HepG2 (cell line): ENCODE data around the gene CEBPE. TPM values are rescaled to one million over a fixed set of nuclear protein-coding genes. Genes with fewer than 3 reads are reported as not detected.

Experiments
- ARHGAP35 ChIP-seq: sonication (generic); formaldehyde crosslinking; IDR thresholded peaks from 2 replicates; pipeline ENCODE4 v1.9.0; 2022; ENCODE audit warnings: mild to moderate bottlenecking, inconsistent platforms, moderate library complexity, missing genetic modification reagents, borderline replicate concordance
- DMTF1 ChIP-seq: sonication (generic); formaldehyde crosslinking; IDR thresholded peaks from 2 replicates; pipeline ENCODE4 v1.4.0; 2020; ENCODE audit warnings: mild to moderate bottlenecking, missing genetic modification reagents
- ETV6 ChIP-seq: sonication (generic); formaldehyde crosslinking; conservative IDR thresholded peaks from 2 replicates; pipeline ENCODE4 v1.4.0; 2020; ENCODE audit warnings: missing genetic modification reagents
- FOSL1 ChIP-seq: sonication (generic); formaldehyde crosslinking; IDR thresholded peaks from 2 replicates; pipeline ENCODE4 v1.9.0; 2021; ENCODE audit warnings: missing genetic modification reagents, borderline replicate concordance
- GATAD2A ChIP-seq: IDR thresholded peaks from 2 replicates; pipeline ENCODE4 v1.6.1; 2016
- HMG20B ChIP-seq: conservative IDR thresholded peaks from 2 replicates; pipeline ENCODE4 v1.6.1; 2016; ENCODE audit warnings: missing genetic modification reagents, missing compliant biosample characterization
- HNRNPLL ChIP-seq: fragments of 200-400 bp; formaldehyde crosslinking; IDR thresholded peaks from 2 replicates; pipeline ENCODE4 v1.6.1; 2017; ENCODE audit warnings: mild to moderate bottlenecking, low read depth, low read length; ENCODE audit not compliant: poor library complexity, severe bottlenecking
- HOMEZ ChIP-seq: IDR thresholded peaks from 2 replicates; pipeline ENCODE4 v1.6.1; 2016; ENCODE audit warnings: low read depth
- KLF15 ChIP-seq: sonication (generic); formaldehyde crosslinking; IDR thresholded peaks from 2 replicates; pipeline ENCODE4 v1.8.1; 2023; ENCODE audit warnings: borderline replicate concordance, mild to moderate bottlenecking, inconsistent platforms, missing genetic modification reagents, mixed read lengths
- MLLT10 ChIP-seq: sonication (generic); formaldehyde crosslinking; IDR thresholded peaks from 2 replicates; pipeline ENCODE4 v1.4.0; 2020; ENCODE audit warnings: missing genetic modification reagents
- PHB2 ChIP-seq: fragments of 450-650 bp; IDR thresholded peaks from 2 replicates; pipeline ENCODE4 v1.6.1; 2018; ENCODE audit not compliant: partially characterized antibody
- POLR2AphosphoS5 ChIP-seq: IDR thresholded peaks from 2 replicates; pipeline ENCODE4 v1.6.1; 2012; ENCODE audit warnings: low read depth, low read length
- RBAK ChIP-seq: sonication (generic); formaldehyde crosslinking; IDR thresholded peaks from 2 replicates; pipeline ENCODE4 v1.5.1; 2020; ENCODE audit warnings: mild to moderate bottlenecking, missing genetic modification reagents
- ZEB1 ChIP-seq: IDR thresholded peaks from 2 replicates; pipeline ENCODE4 v1.6.1; 2012; ENCODE audit warnings: mild to moderate bottlenecking, low read depth, inconsistent platforms; ENCODE audit not compliant: insufficient replicate concordance
- ZNF143 ChIP-seq: sonication (generic); formaldehyde crosslinking; IDR thresholded peaks from 2 replicates; pipeline ENCODE4 v1.4.0; 2020; ENCODE audit warnings: missing genetic modification reagents
- ZNF234 ChIP-seq: sonication (generic); formaldehyde crosslinking; conservative IDR thresholded peaks from 2 replicates; pipeline ENCODE4 v1.5.1; 2020; ENCODE audit warnings: mild to moderate bottlenecking, missing genetic modification reagents
- ZNF276 ChIP-seq: sonication (generic); formaldehyde crosslinking; IDR thresholded peaks from 2 replicates; pipeline ENCODE4 v1.4.0; 2020; ENCODE audit warnings: mild to moderate bottlenecking, low read depth, missing genetic modification reagents
- ZNF33B ChIP-seq: sonication (generic); formaldehyde crosslinking; IDR thresholded peaks from 2 replicates; pipeline ENCODE4 v1.5.1; 2020; ENCODE audit warnings: mild to moderate bottlenecking, missing genetic modification reagents
- ZNF382 ChIP-seq: sonication (generic); formaldehyde crosslinking; IDR thresholded peaks from 2 replicates; pipeline ENCODE4 v1.5.0; 2020; ENCODE audit warnings: missing genetic modification reagents, mild to moderate bottlenecking, borderline replicate concordance
- ZNF619 ChIP-seq: sonication (generic); formaldehyde crosslinking; IDR thresholded peaks from 2 replicates; pipeline ENCODE4 v1.4.0; 2020; ENCODE audit warnings: mild to moderate bottlenecking, missing genetic modification reagents
- ZNF766 ChIP-seq: sonication (generic); formaldehyde crosslinking; IDR thresholded peaks from 2 replicates; pipeline ENCODE4 v1.5.0; 2020; ENCODE audit warnings: missing genetic modification reagents, borderline replicate concordance
- polyA plus RNA-seq, 8 experiments: library from polyadenylated mRNA; depleted of rRNA in 3 of 8; stranded (reverse) in 7 of 8; unstranded in 1 of 8; fragments of >200 nt; fragmentation: Illumina TruSeq in 4 of 8; extraction: Trizol in 4 of 8; gene quantifications; 2 replicates each; pipeline versions ENCODE4 v1.2.1 to v1.2.3, GENCODE V29; 2011 to 2016; ENCODE audit warnings: low read depth in 4 of 8, missing spikeins in 1 of 8, mixed read lengths in 1 of 8; ENCODE audit not compliant: insufficient read depth in 1 of 8
- total RNA-seq, 5 experiments: library from RNA; depleted of rRNA; stranded (reverse); fragments of >200 nt; fragmentation: Illumina TruSeq; extraction: Trizol; gene quantifications; 2 replicates each; pipeline ENCODE4 v1.2.3, GENCODE V29; 2016; ENCODE audit warnings: low read depth in 1 of 5

The CEBPE gene
- total and polyA plus RNA-seq, 2 of the 13 experiments (the other 11 are each of a cell fraction or from before 2014, with no cell fraction given) = 0.09 to 0.11 TPM

GRCh38 chr14:23104591-23105347 lies 14.3 kb downstream of the CEBPE start, which contains the start of gene CIROP (continued):
- TF ChIP-seq ZNF382 = no peak
- TF ChIP-seq PHB2 = no peak
- 0 out of 2 replicates have a peak, but pooled peaks have one; percentile 19 for TF ChIP-seq HMG20B (CRISPR knock-in tag)
- TF ChIP-seq ZNF143 = 0 out of 2 replicates have a peak, but pooled peaks have one; percentile 29
- no peak for TF ChIP-seq FOSL1 (CRISPR knock-in tag)
- TF ChIP-seq DMTF1 (CRISPR knock-in tag) = no peak
- TF ChIP-seq ZNF619 = no peak
- no peak for TF ChIP-seq KLF15 (CRISPR knock-in tag)
- no peak for TF ChIP-seq POLR2AphosphoS5
- no peak for TF ChIP-seq GATAD2A (CRISPR knock-in tag)
- TF ChIP-seq MLLT10 (CRISPR knock-in tag) = no peak
- no peak for TF ChIP-seq ZNF766 (CRISPR knock-in tag)
- TF ChIP-seq ZNF276 (CRISPR knock-in tag) = no peak
- no peak for TF ChIP-seq ARHGAP35 (CRISPR knock-in tag)
- TF ChIP-seq HOMEZ (CRISPR knock-in tag) = no peak
- no peak for TF ChIP-seq HNRNPLL
- no peak for TF ChIP-seq RBAK (CRISPR knock-in tag)
- no peak for TF ChIP-seq ZNF234 (CRISPR knock-in tag)
- TF ChIP-seq ZEB1 = no peak
- no peak for TF ChIP-seq ZNF33B (CRISPR knock-in tag)
- TF ChIP-seq ETV6 = no peak
